ENCODE results near the gene ZNF502.

The ZNF502 gene

DNA sequence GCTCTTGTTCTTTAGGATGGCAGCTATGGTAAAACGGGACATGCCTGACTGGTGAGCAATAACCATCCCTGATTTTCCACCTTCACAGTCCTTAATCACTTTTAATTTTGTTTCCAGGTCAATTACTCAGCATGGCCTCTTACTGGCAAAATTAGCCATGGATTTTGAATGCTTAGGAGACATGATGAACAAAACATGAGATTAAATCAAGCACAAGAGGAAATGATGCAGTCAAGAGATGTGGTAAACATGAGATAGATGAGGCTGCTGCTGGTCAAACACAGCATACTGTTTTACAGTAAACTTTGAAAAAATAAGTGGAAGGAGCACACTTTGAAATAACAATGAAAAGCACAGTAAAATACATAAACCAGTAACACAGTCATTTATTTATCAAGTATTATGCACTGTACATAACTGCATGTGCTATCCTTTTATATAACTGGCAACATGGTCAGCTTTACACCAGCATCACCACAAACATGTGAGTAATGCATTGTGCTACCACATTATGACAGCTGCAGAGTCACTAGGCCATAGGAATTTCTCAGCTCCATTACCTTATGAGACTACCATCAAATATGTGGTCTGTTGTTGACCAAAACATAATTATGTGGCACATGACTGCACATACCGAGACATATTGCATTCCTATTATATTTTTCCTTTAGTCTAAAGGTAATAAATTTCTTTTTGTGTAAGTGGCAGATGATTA lies 30.1 kb upstream of the ZNF502 start:
- Histone ChIP-seq H3K27ac (no peak overlapping the region), H3K36me3 (ENCODE audit: insufficient read depth, low read length) (no peaks in the 10 kb centered on the region), H3K9me3 (ENCODE audit: low read depth, low read length) (no peaks in the 10 kb centered on the region), H3K9ac (ENCODE audit: insufficient read length) (no peak overlapping the region), H3K4me3 (no peak overlapping the region)
- DNase-seq (ENCODE audit: low read depth, low spot score), result no peak
- no peak for TF ChIP-seq EZH2 (IDR thresholded peaks at IDR 0.05)
- no peak for TF ChIP-seq FOXP2 (optimal IDR thresholded peaks at IDR 0.05; ENCODE audit: control extremely low read depth, extremely low read length, insufficient read depth)
- TF ChIP-seq POLR2AphosphoS5 (IDR thresholded peaks at IDR 0.05; ENCODE audit: borderline replicate concordance, low read depth, low read length), result no peak

DNA sequence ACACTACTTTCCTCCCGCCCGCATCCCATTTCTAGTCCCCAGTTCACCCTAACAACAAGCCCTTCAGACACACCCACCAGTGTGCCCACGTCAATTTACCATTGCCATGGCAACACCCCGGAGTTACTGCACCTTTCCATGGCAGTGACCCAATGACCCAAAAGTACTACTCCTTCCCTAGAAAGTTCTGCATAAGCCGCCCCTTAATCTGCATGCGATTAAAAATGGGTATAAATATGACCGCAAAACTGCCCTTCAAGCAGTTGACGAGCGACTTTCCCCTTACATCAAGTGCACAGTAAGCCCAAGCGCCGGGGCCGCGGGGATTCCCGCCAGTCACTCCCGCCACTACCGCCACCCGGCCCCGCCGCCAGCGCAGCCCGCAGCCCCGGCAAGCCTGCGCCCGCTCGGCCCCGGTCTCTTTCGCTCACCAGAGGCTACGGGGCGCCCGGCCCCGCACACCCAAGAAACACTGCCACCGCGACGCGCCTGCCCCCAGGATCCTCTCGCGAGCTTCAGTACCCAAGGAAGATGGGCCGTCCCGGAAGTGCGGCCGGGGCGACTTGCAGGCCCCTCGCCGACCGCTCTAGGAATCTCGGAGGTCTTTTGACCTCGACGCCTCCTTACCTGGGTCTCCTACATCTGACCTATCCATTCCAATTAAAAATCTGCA lies 27.2 kb upstream of the ZNF502 start:
- Histone ChIP-seq H3K27ac (no peak overlapping the region), H3K36me3 (ENCODE audit: insufficient read depth, low read length) (no peaks in the 10 kb centered on the region), H3K9me3 (ENCODE audit: low read depth, low read length) (no peaks in the 10 kb centered on the region), H3K4me3 (no peak overlapping the region), H3K9ac (ENCODE audit: insufficient read length) (no peak overlapping the region)
- DNase-seq (ENCODE audit: low read depth, low spot score), result no peak
- peak; percentile 52; the same call in 1 of the 2 replicates for TF ChIP-seq POLR2AphosphoS5 (IDR thresholded peaks at IDR 0.05; ENCODE audit: borderline replicate concordance, low read depth, low read length)
- TF ChIP-seq FOXP2 (optimal IDR thresholded peaks at IDR 0.05; ENCODE audit: control extremely low read depth, extremely low read length, insufficient read depth), result no peak
- no peak for TF ChIP-seq EZH2 (IDR thresholded peaks at IDR 0.05)

GRCh38 chr3:44687898-44688297 lies 24.6 kb upstream of the ZNF502 start:
- Histone ChIP-seq H3K4me3 (no peak overlapping the region), H3K9me3 (ENCODE audit: low read depth, low read length) (no peaks in the 10 kb centered on the region), H3K36me3 (ENCODE audit: insufficient read depth, low read length) (no peaks in the 10 kb centered on the region), H3K9ac (ENCODE audit: insufficient read length) (no peak overlapping the region), H3K27ac (no peak overlapping the region)
- TF ChIP-seq FOXP2 (optimal IDR thresholded peaks at IDR 0.05; ENCODE audit: control extremely low read depth, extremely low read length, insufficient read depth), result no peak
- TF ChIP-seq POLR2AphosphoS5 (IDR thresholded peaks at IDR 0.05; ENCODE audit: borderline replicate concordance, low read depth, low read length), result no peak
- TF ChIP-seq EZH2 (IDR thresholded peaks at IDR 0.05), result no peak
- no peak for DNase-seq (ENCODE audit: low read depth, low spot score)

GRCh38 chr3:44721231-44722102 lies 9.0 kb downstream of the ZNF502 start:
- no peak overlapping the region for H3K27ac ChIP-seq
- H3K36me3 ChIP-seq (ENCODE audit: insufficient read depth, low read length), result no peaks in the 10 kb centered on the region
- H3K9ac ChIP-seq (ENCODE audit: insufficient read length), result no peak overlapping the region
- DNase-seq (ENCODE audit: low read depth, low spot score), result no peak
- no peak overlapping the region for H3K4me3 ChIP-seq
- H3K9me3 ChIP-seq (ENCODE audit: low read depth, low read length), result no peaks in the 10 kb centered on the region
- no peak for TF ChIP-seq FOXP2 (optimal IDR thresholded peaks at IDR 0.05; ENCODE audit: control extremely low read depth, extremely low read length, insufficient read depth)
- no peak for TF ChIP-seq EZH2 (IDR thresholded peaks at IDR 0.05)
- TF ChIP-seq POLR2AphosphoS5 (IDR thresholded peaks at IDR 0.05; ENCODE audit: borderline replicate concordance, low read depth, low read length), result no peak

- Histone ChIP-seq H3K9me3 (ENCODE audit: low read depth, low read length) (no peaks in the 10 kb centered on the region), H3K36me3 (ENCODE audit: insufficient read depth, low read length) (no peaks in the 10 kb centered on the region), H3K4me3 (no peak overlapping the region), H3K9ac (ENCODE audit: insufficient read length) (no peak overlapping the region), H3K27ac (no peak overlapping the region)
- DNase-seq (ENCODE audit: low read depth, low spot score), result no peak
- no peak for TF ChIP-seq EZH2 (IDR thresholded peaks at IDR 0.05)
- no peak for TF ChIP-seq FOXP2 (optimal IDR thresholded peaks at IDR 0.05; ENCODE audit: control extremely low read depth, extremely low read length, insufficient read depth)
Observed at GRCh38 chr3:44722103-44722401, 9.6 kb downstream of the ZNF502 start.

DNA sequence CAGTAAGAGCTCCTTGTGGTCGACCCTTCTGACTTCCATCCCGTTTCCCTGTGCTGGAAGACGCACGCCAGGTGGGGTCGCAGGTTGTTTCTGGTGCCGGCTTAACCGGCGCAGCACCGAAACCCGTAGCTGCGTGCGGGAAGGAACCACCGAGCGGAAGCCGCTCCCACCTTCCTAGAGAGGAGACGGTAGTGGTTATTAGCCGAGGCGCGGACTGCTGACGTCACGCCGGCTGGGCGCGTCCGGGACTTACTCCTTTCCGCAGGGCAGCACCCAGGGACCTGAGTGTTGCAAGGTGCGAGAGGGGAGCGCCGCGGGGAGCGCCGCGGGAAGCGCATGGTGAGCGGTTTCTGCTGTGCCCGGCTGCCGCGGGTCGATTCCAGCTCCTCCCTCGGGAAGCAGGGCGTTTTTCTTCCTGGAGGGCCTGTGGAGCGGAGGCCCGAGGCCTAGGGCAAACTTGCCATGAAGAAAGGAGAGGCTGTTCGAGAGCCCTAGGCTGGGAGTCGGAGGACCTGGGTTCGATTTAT lies 17.0 kb downstream of the ZNF502 start, which contains the start of gene ZNF501:
ZNF501 (plus strand) TSS at position 252 of the 527 bp plus-strand sequence. CDS start 4,787 bp downstream, outside the sequence.
- no peak for DNase-seq (ENCODE audit: low read depth, low spot score)
- Histone ChIP-seq H3K4me3 (no peak within 1 kb of the TSS), H3K9ac (ENCODE audit: insufficient read length) (no peak within 1 kb of the TSS), H3K9me3 (ENCODE audit: low read depth, low read length) (no peaks in the 10 kb centered on the region), H3K36me3 (ENCODE audit: insufficient read depth, low read length) (no peaks in the 10 kb centered on the region), H3K27ac (no peak within 1 kb of the TSS)
- TF ChIP-seq EZH2 (IDR thresholded peaks at IDR 0.05), result no peak
- TF ChIP-seq FOXP2 (optimal IDR thresholded peaks at IDR 0.05; ENCODE audit: control extremely low read depth, extremely low read length, insufficient read depth), result no peak
- TF ChIP-seq POLR2AphosphoS5 (IDR thresholded peaks at IDR 0.05; ENCODE audit: borderline replicate concordance, low read depth, low read length), result peak; percentile 22; the same call in 1 of the 2 replicates

GRCh38 chr3:44734646-44735168 lies 22.2 kb downstream of the ZNF502 start:
- H3K9me3 ChIP-seq (ENCODE audit: low read depth, low read length), result no peaks in the 10 kb centered on the region
- H3K4me3 ChIP-seq, result no peak overlapping the region
- no peak for TF ChIP-seq FOXP2 (optimal IDR thresholded peaks at IDR 0.05; ENCODE audit: control extremely low read depth, extremely low read length, insufficient read depth)
- TF ChIP-seq POLR2AphosphoS5 (IDR thresholded peaks at IDR 0.05; ENCODE audit: borderline replicate concordance, low read depth, low read length), result no peak
- no peak for TF ChIP-seq EZH2 (IDR thresholded peaks at IDR 0.05)
- H3K9ac ChIP-seq (ENCODE audit: insufficient read length), result no peak overlapping the region
- H3K36me3 ChIP-seq (ENCODE audit: insufficient read depth, low read length), result no peaks in the 10 kb centered on the region
- H3K27ac ChIP-seq, result no peak overlapping the region
- DNase-seq (ENCODE audit: low read depth, low spot score), result no peak

- Histone ChIP-seq H3K9me3 (ENCODE audit: low read depth, low read length) (peaks cover 6% of the 10 kb centered on the region; the same call in 1 of the 2 replicates), H3K4me3 (peak overlapping the region; percentile 87), H3K36me3 (ENCODE audit: insufficient read depth, low read length) (peaks cover 57% of the 10 kb centered on the region), H3K9ac (ENCODE audit: insufficient read length) (peak overlapping the region; percentile 86), H3K27ac (peak overlapping the region; percentile 70; the same call in 1 of the 2 replicates)
- TF ChIP-seq POLR2AphosphoS5 (IDR thresholded peaks at IDR 0.05; ENCODE audit: borderline replicate concordance, low read depth, low read length) (no peak), FOXP2 (optimal IDR thresholded peaks at IDR 0.05; ENCODE audit: control extremely low read depth, extremely low read length, insufficient read depth) (no peak), EZH2 (IDR thresholded peaks at IDR 0.05) (no peak)
- DNase-seq (ENCODE audit: low read depth, low spot score), result no peak
Observed at GRCh38 chr3:44761101-44761423, 48.6 kb downstream of the ZNF502 start.
